COLO668 (cell line): ENCODE data around the gene AUNIP.
A peak's percentile ranks its signal among the peaks of the same experiment; 100 is the strongest.

Experiments used
- DNase-seq: peaks from one replicate; lab custom pipeline; 2025; ENCODE audit not compliant: unreplicated experiment; lab: John Stamatoyannopoulos, UW

AUNIP gene

GRCh38 chr1:25889470-25889869 lies 30.2 kb upstream of the AUNIP start:
- peak; percentile 74 for DNase-seq

DNA sequence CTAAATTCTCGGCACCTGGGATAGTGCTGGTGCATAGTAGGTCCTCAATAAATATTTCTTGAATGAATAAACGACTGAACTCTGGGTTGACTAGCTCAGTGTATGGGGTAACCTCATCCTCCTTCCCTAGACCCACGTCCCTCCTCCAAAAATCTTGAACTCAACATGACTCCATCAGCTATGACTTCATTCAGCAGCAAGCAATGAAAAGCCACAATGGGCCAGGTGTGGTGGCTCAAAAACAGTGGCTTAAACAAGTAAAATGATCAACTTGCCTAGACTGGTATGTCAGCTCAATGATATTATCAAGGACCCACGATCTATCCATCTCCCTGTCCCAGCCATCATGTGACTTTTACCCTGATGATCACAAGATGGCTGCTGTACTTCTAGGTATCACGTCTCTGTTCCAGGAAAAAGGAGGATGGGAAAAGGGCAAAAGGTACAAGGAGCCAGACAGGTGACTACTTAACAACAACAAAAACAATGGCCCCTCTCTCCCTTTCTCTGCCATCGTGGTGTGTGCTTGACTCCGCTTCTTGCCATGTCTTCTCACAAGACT lies 29.2 kb upstream of the AUNIP start:
- DNase-seq, result no peak

DNA sequence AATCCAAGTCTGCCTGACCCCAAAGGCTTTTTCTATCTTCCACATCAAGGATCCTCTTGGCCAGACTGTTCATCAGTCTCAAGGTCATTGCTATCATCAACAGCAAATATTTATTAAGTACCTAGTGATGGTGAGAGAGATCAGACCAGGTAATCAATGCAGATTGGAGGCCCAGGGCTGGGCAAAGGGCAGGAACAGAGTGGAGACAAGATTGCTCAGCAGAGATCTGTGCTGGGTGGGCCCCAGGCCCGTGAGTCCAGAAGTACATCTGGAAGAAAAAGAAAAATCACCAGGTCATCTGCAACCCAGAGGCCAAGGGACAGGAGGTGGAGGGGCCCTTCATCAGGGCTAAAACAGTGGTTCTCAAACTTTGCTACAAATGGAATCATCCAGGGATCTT lies 26.3 kb upstream of the AUNIP start:
- DNase-seq, result no peak

DNA sequence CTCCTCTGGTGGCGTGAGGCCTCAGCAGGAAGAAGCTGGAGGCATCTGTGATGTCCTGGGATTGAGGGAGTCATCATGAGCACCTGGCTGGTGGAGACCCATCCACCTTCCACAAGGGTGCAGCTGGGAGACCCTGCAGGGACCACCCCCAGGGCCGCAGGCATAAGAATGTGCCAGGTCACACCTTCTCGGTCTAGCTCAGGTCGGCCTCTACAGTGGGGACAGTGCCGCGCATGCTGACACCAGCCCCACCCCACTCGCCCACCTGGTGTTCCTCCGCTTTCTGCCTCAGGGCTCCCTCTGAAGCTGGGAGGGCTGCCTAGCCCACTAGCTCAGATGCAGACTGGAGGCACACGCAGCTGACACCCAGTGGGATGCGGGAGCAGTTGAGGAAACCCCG lies 22.0 kb upstream of the AUNIP start:
- no peak for DNase-seq

- no peak for DNase-seq
Observed at GRCh38 chr1:25880518-25880917, 21.3 kb upstream of the AUNIP start.

- no peak for DNase-seq
Observed at GRCh38 chr1:25879675-25880074, 20.4 kb upstream of the AUNIP start.

GRCh38 chr1:25878690-25879089 lies 19.4 kb upstream of the AUNIP start:
- no peak for DNase-seq

DNA sequence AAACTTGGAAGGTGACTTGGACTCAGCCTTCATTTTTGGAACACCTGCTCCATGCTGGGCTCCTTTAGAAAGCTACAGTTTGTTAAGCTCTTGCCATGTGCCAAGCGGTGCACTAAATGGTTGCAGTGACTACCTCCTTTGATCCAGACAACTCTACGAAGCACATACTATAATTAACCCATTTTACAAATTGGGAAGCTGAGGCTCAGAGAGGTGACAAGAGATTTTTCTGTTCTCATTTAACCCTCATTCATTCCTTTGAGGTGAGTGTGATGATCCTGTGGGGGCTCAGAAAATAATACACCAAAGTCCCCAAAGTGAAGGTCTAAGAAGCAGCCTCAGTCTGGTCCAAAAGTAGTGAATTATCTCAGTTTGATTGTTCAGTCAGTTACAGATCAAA lies 17.9 kb upstream of the AUNIP start:
- no peak for DNase-seq

DNA sequence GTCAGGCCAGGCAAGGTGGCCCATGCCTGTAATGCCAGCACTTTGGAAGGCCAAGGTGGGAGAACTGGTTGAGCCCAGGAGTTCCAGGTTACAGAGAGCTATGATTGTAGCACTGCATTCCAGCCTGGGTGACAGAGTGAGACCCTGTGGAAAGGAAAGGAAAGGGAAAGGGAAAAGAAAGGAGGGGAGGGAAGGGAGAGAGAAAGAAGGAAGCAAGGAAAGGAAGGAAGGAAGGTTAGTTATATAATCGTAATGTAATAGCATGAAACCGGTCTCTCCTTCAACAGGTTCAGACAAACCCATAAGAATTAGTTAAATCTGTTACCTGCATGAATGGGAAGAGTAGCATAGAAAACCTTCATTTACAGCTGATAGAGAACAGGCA lies 17.4 kb upstream of the AUNIP start:
- DNase-seq, result no peak

DNA sequence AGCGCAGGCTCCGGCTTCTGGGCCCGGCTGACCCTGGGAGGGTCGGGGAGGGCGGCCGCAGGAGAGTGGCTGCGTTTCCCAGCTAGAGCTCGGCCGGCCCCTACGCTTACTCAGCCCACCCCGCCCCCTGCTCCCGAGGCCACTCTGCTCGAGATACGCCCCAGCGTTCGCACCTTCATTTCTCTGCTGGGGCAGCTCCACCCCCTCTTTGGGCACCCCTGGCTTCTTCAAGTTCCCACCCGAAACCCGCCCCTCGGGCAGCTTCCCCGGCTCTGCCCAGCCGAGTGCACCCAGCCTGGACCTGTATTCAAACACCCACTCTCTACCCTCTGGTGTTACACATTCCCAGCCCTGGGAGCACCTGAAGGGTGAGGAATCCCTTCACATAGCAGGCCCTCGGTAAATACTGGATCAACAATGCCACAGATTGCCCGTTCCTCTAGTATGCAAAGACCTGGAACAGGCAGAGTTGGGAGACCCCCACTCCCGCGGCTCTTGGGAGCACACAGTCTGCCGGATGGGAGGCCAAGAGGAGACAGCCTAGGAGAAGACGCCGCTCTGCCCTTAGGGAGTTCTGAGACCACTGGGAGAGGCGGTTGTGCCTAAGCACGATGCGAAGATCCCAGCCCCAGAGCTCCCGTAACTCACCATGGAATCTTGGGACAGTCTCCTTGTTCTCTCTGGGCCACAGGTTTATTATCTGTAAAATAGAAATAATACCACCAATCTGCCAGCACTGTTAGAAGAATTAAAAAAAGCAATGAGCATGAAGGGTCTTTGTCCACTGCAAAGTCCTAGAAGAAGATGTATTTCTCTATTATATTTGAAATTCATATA lies 16.8 kb upstream of the AUNIP start:
- DNase-seq, result no peak

DNA sequence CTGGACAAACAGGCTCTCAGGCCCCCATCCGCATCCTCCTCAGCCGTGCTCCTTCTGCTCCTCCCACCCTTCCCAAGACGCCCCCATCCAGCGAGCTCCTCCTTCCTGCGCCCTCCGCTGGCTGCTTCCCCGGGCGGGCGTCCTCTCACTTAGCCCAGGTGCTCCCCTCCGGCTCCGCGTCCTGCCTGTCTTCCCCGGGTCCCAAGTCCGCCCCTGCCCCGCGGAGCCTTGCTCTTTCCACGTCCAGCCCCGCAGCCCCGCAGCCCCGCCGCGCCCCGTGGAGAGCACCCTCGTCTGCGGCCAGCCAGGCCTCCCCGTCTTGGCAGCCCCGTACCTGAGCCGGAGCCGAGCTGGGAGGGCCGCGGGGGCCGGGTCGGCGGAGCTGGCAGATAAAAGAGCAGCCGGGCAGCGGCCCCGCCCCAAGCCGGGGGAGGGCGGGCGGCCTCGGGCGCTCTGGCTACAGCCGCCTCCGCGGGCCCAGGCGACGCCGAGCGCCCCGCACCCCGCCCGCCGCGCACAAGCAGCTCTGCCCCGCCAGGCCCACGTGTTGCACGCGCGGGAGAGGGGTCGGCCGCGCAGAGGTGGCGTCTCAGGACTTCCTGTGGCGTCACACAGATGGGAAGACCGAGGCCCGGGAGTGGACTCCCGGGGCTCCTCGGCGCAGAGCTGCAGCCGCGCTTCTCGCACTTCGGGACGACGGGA lies 16.0 kb upstream of the AUNIP start, which contains the start of gene PAQR7:
Gene PAQR7 (minus strand): TSS at position 555 of the 702 bp plus-strand sequence. CDS start 11,869 bp downstream, outside the sequence.
- peak; percentile 88 for DNase-seq

DNA sequence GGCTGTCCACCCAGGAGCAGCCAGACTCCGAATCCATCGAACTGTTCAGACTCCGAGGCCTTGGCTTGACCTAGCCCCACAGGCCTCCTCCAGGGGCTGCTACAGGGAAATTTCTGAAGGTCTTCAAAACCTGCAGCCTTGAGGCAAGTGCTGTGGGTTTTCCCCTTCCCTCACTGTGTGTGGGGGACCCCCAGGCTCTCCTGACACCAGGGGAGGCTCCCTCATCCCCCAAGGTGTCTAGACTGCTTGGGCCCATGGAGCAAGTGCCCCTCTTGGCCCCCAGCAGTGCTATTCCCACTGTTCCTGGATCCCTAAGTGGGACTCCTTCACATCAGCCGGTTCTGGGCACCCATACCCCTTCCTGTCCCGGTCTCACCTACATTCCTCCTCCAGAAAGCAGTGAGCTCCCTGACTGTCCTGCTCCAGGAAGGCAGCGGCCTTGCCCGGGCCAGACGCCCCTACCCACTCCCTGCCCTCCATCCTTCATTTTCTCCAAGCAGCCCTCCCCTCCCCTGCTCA lies 15.4 kb upstream of the AUNIP start:
- DNase-seq, result no peak

GRCh38 chr1:25874209-25874608 lies 15.0 kb upstream of the AUNIP start:
- DNase-seq, result no peak

- no peak for DNase-seq
Observed at GRCh38 chr1:25873120-25873519, 13.9 kb upstream of the AUNIP start.

GRCh38 chr1:25872713-25873112 lies 13.5 kb upstream of the AUNIP start:
- no peak for DNase-seq

DNA sequence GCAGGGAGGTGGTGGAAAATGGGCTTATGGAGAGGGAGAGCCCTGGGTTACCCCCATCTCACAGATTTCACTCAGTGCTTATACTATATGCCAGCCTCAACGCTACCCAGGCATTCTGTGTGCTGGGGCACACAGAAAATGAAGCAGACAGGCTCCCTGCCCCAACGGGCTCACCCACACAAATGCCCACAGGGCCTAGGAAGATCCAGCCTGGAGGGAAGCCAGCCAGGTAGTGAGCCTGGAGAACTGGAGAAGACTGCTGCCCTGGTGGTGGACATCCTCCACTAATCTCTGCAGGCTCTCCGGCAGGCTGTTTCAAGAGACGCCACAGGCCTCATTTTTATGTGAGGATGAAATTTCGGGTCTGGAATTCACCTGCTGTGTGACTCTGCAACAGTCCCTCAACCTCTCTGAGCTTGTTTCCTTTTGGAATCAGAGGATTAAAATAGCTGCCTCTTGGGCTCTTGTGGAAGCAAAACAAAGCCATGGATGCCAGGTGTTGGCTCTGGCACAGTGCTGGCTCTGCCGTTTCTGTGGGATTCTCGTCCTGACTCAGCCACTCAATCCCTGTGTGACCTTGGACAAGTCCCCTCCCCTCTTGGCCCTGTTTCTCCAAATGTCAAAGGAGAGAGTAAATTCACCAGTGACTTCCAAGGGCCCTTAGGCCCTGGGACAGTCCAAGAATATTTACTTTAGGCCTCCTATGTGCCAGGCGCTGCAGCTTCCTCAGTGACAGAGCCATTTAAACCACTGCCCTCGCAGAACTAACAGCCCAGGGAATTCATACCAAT lies 12.6 kb upstream of the AUNIP start:
- no peak for DNase-seq

GRCh38 chr1:25871086-25871703 lies 11.9 kb upstream of the AUNIP start:
- no peak for DNase-seq

- DNase-seq, result no peak
Observed at GRCh38 chr1:25870614-25871013, 11.4 kb upstream of the AUNIP start.

DNA sequence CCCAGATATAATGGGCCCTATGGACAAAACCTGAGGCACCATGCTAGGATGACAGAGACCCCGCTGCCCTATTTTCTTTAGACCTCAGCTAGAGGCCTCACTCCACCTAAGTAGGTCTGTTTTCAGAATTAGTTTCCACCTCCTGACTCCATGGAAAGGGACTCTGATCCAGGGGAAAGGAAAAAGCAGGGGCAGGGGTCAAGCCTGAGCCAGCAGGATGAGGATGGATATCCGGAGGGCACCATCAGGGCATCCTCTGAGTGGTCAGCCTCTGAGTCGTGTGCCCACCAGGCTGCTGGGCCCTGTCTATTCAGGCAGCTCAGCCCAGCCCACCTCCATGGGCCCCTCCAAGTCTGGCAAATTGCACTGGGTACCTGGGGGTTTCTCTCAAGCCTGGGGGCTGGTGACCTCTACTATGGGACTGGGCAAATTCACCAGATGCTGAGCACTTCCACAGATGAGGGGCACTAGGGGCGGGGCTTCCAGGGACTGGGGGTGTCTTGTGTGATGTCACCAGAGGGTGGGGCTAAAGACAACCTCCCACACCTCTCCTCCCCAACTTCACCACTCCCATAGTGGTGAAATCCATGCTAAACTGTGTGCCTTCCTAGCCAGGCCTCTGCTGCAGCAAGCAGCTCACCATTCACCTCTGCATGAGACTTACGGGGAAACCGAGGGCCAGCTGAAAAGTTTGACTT lies 10.8 kb upstream of the AUNIP start:
- no peak for DNase-seq
